CD4-positive, CD25-positive, alpha-beta regulatory T cell (primary cell): ENCODE results near the gene LRRC61. TPM values are rescaled to one million over a fixed set of nuclear protein-coding genes. Genes with fewer than 3 reads are reported as not detected.

Experiments
- ATAC-seq, 2 donors: fragments of 150-1000 bp; cut with Tn5 transposase; one replicate each; pipeline ENCODE4 v1.10.0; 2021; ENCODE audit warnings: low read depth in 2 of 2, moderate number of reproducible peaks in 2 of 2, moderate library complexity in 1 of 2
- DNase-seq, 3 donors: peaks; one replicate each; pipeline versions ENCODE4 v3.0.0 to v3.0.0-alpha.2; 2012 to 2022; ENCODE audit warnings: mixed read lengths in 1 of 3
- H3K27ac ChIP-seq: one replicate; pipeline ENCODE4 v1.7.0; 2013; ENCODE audit warnings: mild to moderate bottlenecking, low read length; ENCODE audit not compliant: insufficient read depth, poor library complexity, severe bottlenecking
- H3K27me3 ChIP-seq: one replicate; pipeline ENCODE4 v1.7.0; 2013; ENCODE audit warnings: low read length; ENCODE audit not compliant: control insufficient read depth, insufficient read depth
- H3K36me3 ChIP-seq: one replicate; pipeline ENCODE4 v1.7.0; 2013; ENCODE audit warnings: mild to moderate bottlenecking, low read length, moderate library complexity; ENCODE audit not compliant: control insufficient read depth, insufficient read depth
- H3K4me1 ChIP-seq: 2 replicates; pipeline ENCODE4 v1.7.0; 2013; ENCODE audit warnings: mild to moderate bottlenecking, low read length; ENCODE audit not compliant: insufficient read depth, control insufficient read depth, poor library complexity, severe bottlenecking
- H3K4me3 ChIP-seq: one replicate; pipeline ENCODE4 v1.7.0; 2013; ENCODE audit warnings: low read depth, mild to moderate bottlenecking, low read length, moderate library complexity
- H3K9me3 ChIP-seq, 2 experiments: 1 replicate in 1 of 2; 2 replicates in 1 of 2; pipeline ENCODE4 v1.7.0; 2013; ENCODE audit warnings: low read length in 2 of 2, mild to moderate bottlenecking in 1 of 2, moderate library complexity in 1 of 2; ENCODE audit not compliant: control insufficient read depth in 2 of 2
- H3K27ac Mint-ChIP-seq, 3 donors: one replicate each; pipeline ENCODE4 v1.8.0; 2020 to 2022; ENCODE audit warnings: mild to moderate bottlenecking in 3 of 3, mixed read lengths in 3 of 3, moderate library complexity in 2 of 3
- H3K27me3 Mint-ChIP-seq: one replicate; pipeline ENCODE4 v1.8.0; 2022; ENCODE audit warnings: mild to moderate bottlenecking, mixed read lengths
- H3K36me3 Mint-ChIP-seq: one replicate; pipeline ENCODE4 v1.8.0; 2020; ENCODE audit warnings: mixed read lengths
- H3K4me1 Mint-ChIP-seq, 4 donors: one replicate each; pipeline ENCODE4 v1.8.0; 2020 to 2022; ENCODE audit warnings: mixed read lengths in 4 of 4, mild to moderate bottlenecking in 1 of 4
- H3K4me3 Mint-ChIP-seq, 4 donors: one replicate each; pipeline ENCODE4 v1.8.0; 2020 to 2022; ENCODE audit warnings: mild to moderate bottlenecking in 4 of 4, mixed read lengths in 4 of 4, moderate library complexity in 3 of 4
- H3K9me3 Mint-ChIP-seq, 7 donors: one replicate each; pipeline ENCODE4 v1.8.0; 2020 to 2022; ENCODE audit warnings: mixed read lengths in 7 of 7, mild to moderate bottlenecking in 3 of 7, moderate library complexity in 2 of 7
- polyA plus RNA-seq, 4 donors: library from polyadenylated mRNA; unstranded; fragments of 300-500 nt; fragmentation: Illumina TruSeq; gene quantifications; one replicate each; pipeline ENCODE4 v1.2.3, GENCODE V29; 2021
- total RNA-seq: library from RNA; stranded (reverse); gene quantifications from one replicate; pipeline ENCODE4 v1.2.3, GENCODE V29; 2022

The LRRC61 gene
- total and polyA plus RNA-seq, 5 donors from 2014 or later, result 10.7 to 33.1 (median 25.5) TPM

DNA sequence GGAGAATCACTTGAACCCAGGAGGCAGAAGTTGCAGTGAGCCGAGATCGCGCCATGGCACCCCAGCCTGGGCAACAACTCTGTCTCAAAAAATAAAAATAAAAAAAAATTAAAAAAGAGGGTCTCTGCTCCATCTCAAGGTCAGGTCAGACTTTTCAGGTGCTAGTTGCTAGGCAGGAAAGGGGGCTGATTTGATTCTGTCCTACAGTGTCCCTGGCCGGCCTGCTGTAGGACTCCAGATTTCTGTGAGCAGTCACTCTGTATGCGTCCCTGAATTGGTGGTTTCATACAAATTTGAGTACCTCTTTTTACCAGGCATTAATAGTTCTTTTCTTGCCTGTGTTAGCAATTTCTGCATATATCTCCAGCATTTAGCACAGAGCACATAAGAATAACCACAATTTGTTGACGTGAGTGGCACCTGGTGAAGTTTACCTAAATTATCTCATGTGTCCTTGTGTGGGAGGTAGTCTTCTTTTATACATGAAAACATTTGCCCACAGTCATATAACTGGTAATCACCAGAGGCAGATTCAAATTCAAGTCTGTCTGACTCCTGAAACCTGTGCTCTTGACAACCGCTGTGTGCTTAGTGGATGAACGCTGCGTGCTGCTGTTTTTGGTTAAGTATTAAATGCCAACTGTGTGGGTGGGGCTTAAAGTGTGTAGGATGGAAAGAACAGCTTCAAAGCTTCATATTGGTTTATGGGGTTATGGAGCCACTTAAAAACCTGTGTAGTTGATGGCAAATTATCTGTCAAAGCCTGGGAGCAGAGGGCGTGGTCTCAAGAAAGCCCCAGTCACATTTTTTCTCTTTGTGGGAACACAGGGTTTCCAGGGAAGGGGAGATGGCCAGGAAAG, 52.7 kb downstream of the LRRC61 start:
- Mint-ChIP-seq H3K27me3 (no peaks in the 10 kb centered on the region), H3K4me3 (peak overlapping the region; percentile 29 to 89 (median 60)), H3K9me3 (peaks cover 0 to 2% (median 0%) of the 10 kb centered on the region in 7 donors), H3K27ac (peak overlapping the region; percentile 50 to 61 (median 57)), H3K36me3 (peaks cover 10% of the 10 kb centered on the region), H3K4me1 (peaks cover 13 to 58% (median 36%) of the 10 kb centered on the region in 4 donors)
- no peak overlapping the region for H3K27ac ChIP-seq
- H3K9me3 ChIP-seq, result no peaks in the 10 kb centered on the region
- ATAC-seq (no peak), DNase-seq (peak in 2 of 3 donors; percentile 16 to 68)
- H3K4me1 ChIP-seq, result peaks cover 24% of the 10 kb centered on the region
- no peak overlapping the region for H3K4me3 ChIP-seq
- H3K36me3 ChIP-seq, result peaks cover 4% of the 10 kb centered on the region
- H3K27me3 ChIP-seq, result no peaks in the 10 kb centered on the region

DNA sequence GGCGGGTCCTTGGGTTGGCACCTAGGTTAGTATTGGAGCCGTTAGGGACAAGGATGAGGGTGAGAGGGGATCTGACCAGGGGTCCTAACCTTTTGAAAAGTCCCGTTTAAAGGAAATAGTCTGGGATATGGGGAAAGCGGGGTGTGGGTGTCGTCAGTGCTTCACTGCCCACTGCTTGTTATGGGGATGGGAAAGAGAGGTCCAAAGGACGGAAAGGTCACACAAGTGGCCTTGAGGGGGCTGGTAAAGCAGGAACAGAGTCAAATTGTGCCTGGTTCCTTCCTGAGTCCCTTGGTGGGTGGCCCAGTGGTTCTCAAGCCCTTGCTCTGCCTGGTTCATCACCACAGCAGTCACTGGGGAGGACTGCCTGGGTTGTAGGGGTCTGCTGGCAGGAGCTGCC, 53.4 kb downstream of the LRRC61 start:
- no peaks in the 10 kb centered on the region for H3K9me3 ChIP-seq
- peaks cover 24% of the 10 kb centered on the region for H3K4me1 ChIP-seq
- ATAC-seq (no peak), DNase-seq (no peak)
- no peak overlapping the region for H3K4me3 ChIP-seq
- Mint-ChIP-seq H3K4me3 (peak overlapping the region in 2 of 4 donors; percentile 86 to 89), H3K27me3 (no peaks in the 10 kb centered on the region), H3K4me1 (peaks cover 13 to 60% (median 36%) of the 10 kb centered on the region in 4 donors), H3K36me3 (peaks cover 10% of the 10 kb centered on the region), H3K9me3 (peaks cover 0 to 2% (median 0%) of the 10 kb centered on the region in 7 donors), H3K27ac (peak overlapping the region in 2 of 3 donors; percentile 50 to 57)
- peaks cover 4% of the 10 kb centered on the region for H3K36me3 ChIP-seq
- no peak overlapping the region for H3K27ac ChIP-seq
- no peaks in the 10 kb centered on the region for H3K27me3 ChIP-seq

DNA sequence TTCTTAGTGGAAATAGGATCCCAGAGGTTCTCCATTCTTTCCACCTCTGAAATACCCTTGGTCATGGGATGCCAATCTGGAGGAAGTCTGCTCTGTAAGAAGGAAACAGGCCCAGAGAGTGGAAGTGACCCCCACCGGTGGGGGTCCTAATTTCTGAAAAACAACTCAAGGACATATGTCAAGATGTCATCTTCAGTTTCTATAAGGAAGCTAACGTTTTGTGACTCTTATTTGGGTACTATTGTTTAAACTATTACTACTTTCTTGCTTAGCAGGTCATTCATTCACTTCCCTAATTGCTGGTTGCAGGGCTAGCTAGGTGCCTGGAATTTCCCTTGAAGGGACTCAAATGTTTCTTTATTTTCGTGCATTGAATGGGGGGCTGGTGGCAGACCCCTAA, 54.0 kb downstream of the LRRC61 start:
- H3K9me3 Mint-ChIP-seq, result peaks cover 0 to 2% (median 0%) of the 10 kb centered on the region in 7 donors
- Histone ChIP-seq H3K4me3 (no peak overlapping the region), H3K4me1 (peaks cover 24% of the 10 kb centered on the region), H3K27me3 (no peaks in the 10 kb centered on the region), H3K36me3 (peaks cover 4% of the 10 kb centered on the region), H3K9me3 (no peaks in the 10 kb centered on the region), H3K27ac (no peak overlapping the region)
- H3K4me3 Mint-ChIP-seq, result peak overlapping the region; percentile 73 to 88 (median 86)
- ATAC-seq, result no peak
- peak overlapping the region in 2 of 3 donors; percentile 48 to 85 for H3K27ac Mint-ChIP-seq
- H3K27me3 Mint-ChIP-seq, result no peaks in the 10 kb centered on the region
- no peak for DNase-seq
- peaks cover 13 to 60% (median 37%) of the 10 kb centered on the region in 4 donors for H3K4me1 Mint-ChIP-seq
- peaks cover 10% of the 10 kb centered on the region for H3K36me3 Mint-ChIP-seq

DNA sequence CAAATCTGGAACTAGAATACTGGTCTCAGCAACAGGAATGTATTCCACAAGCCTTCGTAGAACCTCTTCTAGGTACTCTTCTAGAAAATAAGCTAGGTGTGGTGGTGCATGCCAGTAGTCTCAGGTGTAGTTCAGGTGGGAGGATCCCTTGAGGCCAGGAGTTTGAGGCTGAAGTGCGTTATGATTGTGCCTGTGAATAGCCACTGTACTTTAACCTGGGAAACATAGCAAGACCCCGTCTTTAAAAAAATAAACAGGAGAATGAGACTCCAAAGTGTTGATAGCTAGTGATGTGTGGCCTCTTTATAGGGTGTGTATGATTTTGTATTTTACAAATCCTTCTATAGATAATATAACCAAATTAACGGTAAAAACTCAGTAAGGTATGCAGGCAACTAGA, 54.5 kb downstream of the LRRC61 start:
- peaks cover 10% of the 10 kb centered on the region for H3K36me3 Mint-ChIP-seq
- H3K27ac ChIP-seq, result peak overlapping the region; percentile 48
- peaks cover 27% of the 10 kb centered on the region for H3K4me1 ChIP-seq
- peak overlapping the region in 2 of 3 donors; percentile 52 to 85 for H3K27ac Mint-ChIP-seq
- H3K9me3 ChIP-seq, result no peaks in the 10 kb centered on the region
- H3K36me3 ChIP-seq, result peaks cover 3% of the 10 kb centered on the region
- no peaks in the 10 kb centered on the region for H3K27me3 ChIP-seq
- DNase-seq, result no peak
- H3K27me3 Mint-ChIP-seq, result no peaks in the 10 kb centered on the region
- H3K4me3 Mint-ChIP-seq, result peak overlapping the region; percentile 84 to 90 (median 88)
- no peak overlapping the region for H3K4me3 ChIP-seq
- peaks cover 0 to 2% (median 0%) of the 10 kb centered on the region in 7 donors for H3K9me3 Mint-ChIP-seq
- H3K4me1 Mint-ChIP-seq, result peaks cover 13 to 62% (median 40%) of the 10 kb centered on the region in 4 donors
- no peak for ATAC-seq

DNA sequence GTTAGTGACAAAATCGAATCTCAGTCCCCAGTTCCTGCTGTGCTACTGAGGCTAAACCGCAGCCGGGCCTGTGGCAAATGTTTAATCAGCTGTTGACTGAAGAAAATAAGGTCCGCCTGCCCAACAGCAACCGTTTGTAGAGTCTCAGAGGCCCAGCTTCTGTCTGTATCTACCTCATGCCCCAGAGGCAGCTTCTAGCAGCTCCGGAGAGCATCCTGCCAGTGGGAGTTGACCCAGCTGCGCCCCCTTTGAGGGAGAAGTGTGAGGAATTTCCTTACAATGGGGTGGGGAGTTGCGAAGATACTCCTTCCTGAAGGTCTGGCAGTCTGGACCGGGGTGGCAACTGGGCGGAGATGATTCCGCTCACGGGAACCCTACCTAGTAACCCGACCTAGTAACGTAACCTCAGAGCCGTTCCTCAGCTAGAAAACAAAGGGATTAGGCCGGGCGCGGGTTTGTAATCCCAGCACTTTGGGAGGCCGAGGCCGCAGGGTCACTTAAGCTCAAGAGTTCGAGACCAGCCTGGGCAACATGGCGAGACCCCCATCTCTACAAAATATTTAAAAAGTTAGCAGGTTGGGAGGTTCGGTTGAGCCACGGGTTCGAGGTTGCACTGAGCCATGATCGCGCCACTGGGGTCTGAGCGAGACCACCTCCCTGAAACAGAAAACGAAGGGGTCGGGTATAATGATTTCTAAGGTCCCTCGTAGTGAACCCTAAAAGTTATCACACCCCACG, 55.1 kb downstream of the LRRC61 start:
- peak overlapping the region; percentile 56 to 85 (median 79) for H3K27ac Mint-ChIP-seq
- ATAC-seq (no peak), DNase-seq (peak; percentile 19 to 58 (median 22))
- peaks cover 0 to 2% (median 0%) of the 10 kb centered on the region in 7 donors for H3K9me3 Mint-ChIP-seq
- H3K4me1 Mint-ChIP-seq, result peaks cover 13 to 66% (median 46%) of the 10 kb centered on the region in 4 donors
- H3K27me3 Mint-ChIP-seq, result no peaks in the 10 kb centered on the region
- peak overlapping the region; percentile 84 to 90 (median 88) for H3K4me3 Mint-ChIP-seq
- H3K4me3 ChIP-seq, result peak overlapping the region; percentile 77
- peaks cover 8% of the 10 kb centered on the region for H3K36me3 Mint-ChIP-seq
- no peaks in the 10 kb centered on the region for H3K9me3 ChIP-seq
- H3K36me3 ChIP-seq, result no peaks in the 10 kb centered on the region
- H3K4me1 ChIP-seq, result peaks cover 30% of the 10 kb centered on the region
- no peaks in the 10 kb centered on the region for H3K27me3 ChIP-seq
- H3K27ac ChIP-seq, result peak overlapping the region; percentile 48

DNA sequence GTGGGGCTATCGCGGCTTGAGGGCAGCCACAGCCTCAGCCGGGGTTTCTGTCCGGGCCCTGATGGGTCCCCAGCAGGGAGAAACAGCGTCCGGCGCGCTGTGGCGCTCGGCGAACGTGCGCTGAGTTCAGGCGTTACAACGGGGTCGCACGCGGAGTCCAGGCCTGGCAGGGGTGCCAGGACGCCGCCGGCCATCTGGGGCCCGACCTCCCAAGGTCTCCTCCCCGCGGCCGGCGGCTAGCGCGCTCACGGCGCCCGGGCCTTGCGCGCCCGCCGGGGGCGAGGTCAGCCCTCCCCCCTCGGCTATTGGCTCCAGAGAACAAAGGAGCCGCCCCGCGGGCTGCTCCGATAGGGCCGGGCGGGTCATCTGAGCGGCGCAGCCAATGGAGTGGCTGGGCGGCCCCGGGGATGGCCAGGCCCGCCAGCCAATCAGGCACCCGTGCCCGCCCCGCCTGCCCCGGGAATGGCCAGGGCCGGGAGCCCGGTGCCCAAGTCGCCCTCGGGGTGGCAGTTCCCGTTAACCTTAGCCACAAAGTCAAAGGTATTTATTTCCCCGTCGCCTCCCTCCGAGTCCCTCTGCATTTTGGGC, 55.8 kb downstream of the LRRC61 start, which contains the start of gene ZNF775:
Gene ZNF775, plus strand, starts transcription at position 478 of the 588 bp plus-strand sequence. CDS start 9,141 bp downstream, outside the sequence.
- peak; percentile 99 for ATAC-seq
- Histone ChIP-seq H3K9me3 (no peaks in the 10 kb centered on the region), H3K27me3 (no peaks in the 10 kb centered on the region), H3K4me3 (peak within 1 kb of the TSS; percentile 78), H3K27ac (peak within 1 kb of the TSS; percentile 60), H3K36me3 (no peaks in the 10 kb centered on the region), H3K4me1 (peaks cover 30% of the 10 kb centered on the region)
- H3K4me3 Mint-ChIP-seq, result peak within 1 kb of the TSS; percentile 90 to 95 (median 92)
- H3K27ac Mint-ChIP-seq, result peak within 1 kb of the TSS; percentile 56 to 86 (median 85)
- no peaks in the 10 kb centered on the region for H3K27me3 Mint-ChIP-seq
- peak; percentile 91 to 94 (median 91) for DNase-seq
- H3K36me3 Mint-ChIP-seq, result peaks cover 4% of the 10 kb centered on the region
- peaks cover 13 to 61% (median 47%) of the 10 kb centered on the region in 4 donors for H3K4me1 Mint-ChIP-seq
- no peaks in the 10 kb centered on the region for H3K9me3 Mint-ChIP-seq
